Left ventricle myocardium inferior (tissue), 1 donor: ENCODE measurements around the gene CLDN6. TPM values are rescaled to one million over a fixed set of nuclear protein-coding genes. Genes with fewer than 3 reads are reported as not detected.
A peak's percentile ranks its signal among the peaks of the same experiment; 100 is the strongest.

Experiments
- DNase-seq: peaks from one replicate; pipeline ENCODE4 v3.0.0-alpha.2; 2020
- H3K27ac ChIP-seq: fragments of 200-600 bp; replicated peaks from 2 replicates; pipeline ENCODE4 v1.8.0; 2021
- H3K27me3 ChIP-seq: fragments of 200-600 bp; 2 replicates; pipeline ENCODE4 v1.8.0; 2021; ENCODE audit warnings: low read depth
- H3K36me3 ChIP-seq: fragments of 200-600 bp; 2 replicates; pipeline ENCODE4 v1.8.0; 2021
- H3K4me1 ChIP-seq: fragments of 200-600 bp; 2 replicates; pipeline ENCODE4 v1.8.0; 2021
- H3K4me3 ChIP-seq: fragments of 200-600 bp; 2 replicates; pipeline ENCODE4 v1.8.0; 2021; ENCODE audit warnings: mild to moderate bottlenecking, moderate library complexity
- H3K9me3 ChIP-seq: fragments of 200-600 bp; replicated peaks from 2 replicates; pipeline ENCODE4 v1.8.0; 2021
- intact Hi-C: fragments of 100-400 bp; cut with micrococcal nuclease; formaldehyde crosslinking; loops from one replicate; pipeline ENCODE4 v1.11.0; 2022
- long read RNA-seq: library from polyadenylated mRNA; unstranded; transcript quantifications from one replicate; pipeline ENCODE4 v2.0.0, GENCODE V29; 2021
- total RNA-seq: library from RNA; stranded (reverse); fragmentation: NEBNext Ultra II Directional; extraction: Animal tissue kit (Norgen Biotek cat#: 25700); gene quantifications from one replicate; pipeline ENCODE4 v1.2.1, GENCODE V29; 2021
- TF ChIP-seq, protein P1 (sequence below): fragments of 200-600 bp; IDR thresholded peaks from 2 replicates; pipeline ENCODE4 v1.8.0; 2021; ENCODE audit warnings: antibody characterized with exemption, mild to moderate bottlenecking, borderline replicate concordance
- donor health status: DM: no; HTN: yes; CAD: no; lungs with severe emphysema.

The CLDN6 gene, protein sequence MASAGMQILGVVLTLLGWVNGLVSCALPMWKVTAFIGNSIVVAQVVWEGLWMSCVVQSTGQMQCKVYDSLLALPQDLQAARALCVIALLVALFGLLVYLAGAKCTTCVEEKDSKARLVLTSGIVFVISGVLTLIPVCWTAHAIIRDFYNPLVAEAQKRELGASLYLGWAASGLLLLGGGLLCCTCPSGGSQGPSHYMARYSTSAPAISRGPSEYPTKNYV
- total RNA-seq = not detected
- long read RNA-seq = 0 reads

DNA sequence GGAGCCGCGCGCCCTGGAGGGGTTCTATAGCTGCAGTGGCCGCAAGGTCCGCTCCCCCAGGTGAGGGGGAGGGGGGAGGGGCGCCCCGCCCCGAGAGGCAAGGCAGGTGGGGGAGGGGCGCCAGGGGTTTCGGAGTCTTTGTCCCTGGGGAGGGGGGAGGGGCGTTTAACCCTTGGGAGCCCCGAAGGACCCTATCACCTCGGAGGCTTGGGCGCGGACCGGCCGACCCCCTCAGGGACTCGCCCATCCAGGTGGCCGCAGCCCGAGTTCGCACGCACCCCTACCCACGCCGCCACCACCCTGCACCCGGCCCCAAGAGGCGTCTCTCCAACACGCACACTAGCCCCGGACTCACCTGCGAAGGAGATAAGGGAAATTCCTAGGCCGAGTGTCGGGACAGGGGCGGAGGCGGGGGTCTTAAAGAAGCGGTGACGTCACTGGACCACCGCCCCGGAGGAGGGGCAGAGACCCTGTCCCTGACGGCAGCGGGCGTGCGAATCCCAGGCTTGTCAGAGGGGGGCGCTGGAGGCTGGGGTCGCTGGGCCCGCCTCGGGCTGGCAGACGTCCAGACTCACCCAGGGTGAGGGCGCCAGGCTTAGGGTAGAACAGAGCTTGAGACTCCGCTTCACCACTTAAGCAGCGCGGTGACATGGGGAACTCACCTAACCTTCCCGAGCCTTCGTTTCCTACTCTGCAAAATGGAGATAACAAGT is at the start of gene CLDN6:
CLDN6 (minus strand) TSS at position 390 of the 713 bp plus-strand sequence. CDS start 2,162 bp downstream, outside the sequence.
- no peak for DNase-seq

GRCh38 chr16:3066440-3066748 is 48.4 kb upstream of the CLDN6 start:
- no peak for DNase-seq
- H3K4me1 ChIP-seq = peaks cover 31% of the 10 kb centered on the region
- peak overlapping the region; percentile 69 for H3K4me3 ChIP-seq
- TF ChIP-seq, protein P1, sequence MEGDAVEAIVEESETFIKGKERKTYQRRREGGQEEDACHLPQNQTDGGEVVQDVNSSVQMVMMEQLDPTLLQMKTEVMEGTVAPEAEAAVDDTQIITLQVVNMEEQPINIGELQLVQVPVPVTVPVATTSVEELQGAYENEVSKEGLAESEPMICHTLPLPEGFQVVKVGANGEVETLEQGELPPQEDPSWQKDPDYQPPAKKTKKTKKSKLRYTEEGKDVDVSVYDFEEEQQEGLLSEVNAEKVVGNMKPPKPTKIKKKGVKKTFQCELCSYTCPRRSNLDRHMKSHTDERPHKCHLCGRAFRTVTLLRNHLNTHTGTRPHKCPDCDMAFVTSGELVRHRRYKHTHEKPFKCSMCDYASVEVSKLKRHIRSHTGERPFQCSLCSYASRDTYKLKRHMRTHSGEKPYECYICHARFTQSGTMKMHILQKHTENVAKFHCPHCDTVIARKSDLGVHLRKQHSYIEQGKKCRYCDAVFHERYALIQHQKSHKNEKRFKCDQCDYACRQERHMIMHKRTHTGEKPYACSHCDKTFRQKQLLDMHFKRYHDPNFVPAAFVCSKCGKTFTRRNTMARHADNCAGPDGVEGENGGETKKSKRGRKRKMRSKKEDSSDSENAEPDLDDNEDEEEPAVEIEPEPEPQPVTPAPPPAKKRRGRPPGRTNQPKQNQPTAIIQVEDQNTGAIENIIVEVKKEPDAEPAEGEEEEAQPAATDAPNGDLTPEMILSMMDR = no peak
- H3K27me3 ChIP-seq = no peaks in the 10 kb centered on the region
- intact Hi-C loops = no loop called here
- H3K27ac ChIP-seq = peak overlapping the region; percentile 80
- H3K9me3 ChIP-seq = no peaks in the 10 kb centered on the region
- peaks cover 9% of the 10 kb centered on the region for H3K36me3 ChIP-seq

More for the DNA sequence above, at the start of gene CLDN6:
- TF ChIP-seq, protein P1 = no peak
- Histone ChIP-seq H3K4me1 (peaks cover 43% of the 10 kb centered on the region), H3K4me3 (no peak within 1 kb of the TSS), H3K36me3 (peaks cover 5% of the 10 kb centered on the region), H3K27ac (no peak within 1 kb of the TSS), H3K9me3 (no peaks in the 10 kb centered on the region), H3K27me3 (peaks cover 59% of the 10 kb centered on the region)
- intact Hi-C loops = no loop called here

- TF ChIP-seq, protein P1 = no peak
- H3K9me3 ChIP-seq = no peaks in the 10 kb centered on the region
- peak overlapping the region; percentile 69 for H3K4me3 ChIP-seq
- peaks cover 31% of the 10 kb centered on the region for H3K4me1 ChIP-seq
- peaks cover 9% of the 10 kb centered on the region for H3K36me3 ChIP-seq
- DNase-seq = no peak
- H3K27me3 ChIP-seq = no peaks in the 10 kb centered on the region
- peak overlapping the region; percentile 80 for H3K27ac ChIP-seq
- intact Hi-C loops = no loop called here
These were observed 47.9 kb upstream of the CLDN6 start for GRCh38 chr16:3065742-3066439.

DNA sequence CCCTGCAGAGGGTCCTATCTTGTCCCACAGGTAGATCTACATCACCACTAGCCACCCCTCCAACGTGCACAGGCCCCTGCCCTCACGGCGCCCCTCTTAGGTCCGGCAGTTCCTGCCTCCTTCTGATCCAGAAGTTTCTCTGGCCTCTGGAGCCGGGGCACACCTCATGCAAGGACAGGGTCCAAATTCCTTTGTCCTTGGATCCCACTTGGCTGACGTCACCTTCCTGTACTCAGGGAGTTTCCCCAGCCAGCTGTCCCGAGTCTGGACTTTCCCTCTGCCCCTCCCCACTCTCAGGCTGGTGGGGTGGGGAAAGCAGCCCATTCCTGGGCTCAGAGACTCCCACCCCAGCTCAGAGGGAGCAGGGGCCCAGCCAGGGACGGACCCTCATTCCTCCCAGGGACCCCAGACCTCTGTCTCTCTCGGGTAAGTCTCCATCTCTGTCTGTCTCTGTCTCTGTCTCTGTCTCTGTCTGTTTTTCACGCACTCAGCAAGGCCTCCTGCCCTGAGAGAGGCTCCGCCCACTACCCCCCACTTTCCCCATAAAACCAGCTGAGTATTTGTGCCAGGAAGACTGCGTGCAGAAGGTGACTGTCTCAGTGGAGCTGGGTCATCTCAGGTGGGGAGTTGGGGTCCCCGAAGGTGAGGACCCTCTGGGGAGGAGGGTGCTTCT is 47.2 kb upstream of the CLDN6 start, which contains the start of gene IL32:
IL32 (plus strand) TSS at position 572 of the 673 bp plus-strand sequence. CDS start 172 bp downstream, outside the sequence.
- H3K4me1 ChIP-seq = peaks cover 38% of the 10 kb centered on the region
- TF ChIP-seq, protein P1 = no peak
- no peaks in the 10 kb centered on the region for H3K9me3 ChIP-seq

GRCh38 chr16:3063625-3064386 is 45.8 kb upstream of the CLDN6 start:
- H3K27ac ChIP-seq = peak overlapping the region; percentile 80
- intact Hi-C loops = no loop called here

More for the DNA sequence above, 47.2 kb upstream of the CLDN6 start, which contains the start of gene IL32:
- DNase-seq = peak; percentile 61
- intact Hi-C loops = no loop called here
- no peaks in the 10 kb centered on the region for H3K27me3 ChIP-seq
- H3K27ac ChIP-seq = peak within 1 kb of the TSS; percentile 80
- H3K36me3 ChIP-seq = peaks cover 9% of the 10 kb centered on the region
- peak within 1 kb of the TSS; percentile 69 for H3K4me3 ChIP-seq

More at GRCh38 chr16:3063625-3064386, 45.8 kb upstream of the CLDN6 start:
- Histone ChIP-seq H3K27me3 (no peaks in the 10 kb centered on the region), H3K4me3 (no peak overlapping the region), H3K9me3 (no peaks in the 10 kb centered on the region), H3K4me1 (peaks cover 51% of the 10 kb centered on the region), H3K36me3 (peaks cover 9% of the 10 kb centered on the region)
- DNase-seq = no peak
- TF ChIP-seq, protein P1 = no peak
